Activated naive CD8-positive, alpha-beta T cell (primary cell): ENCODE measurements around the gene ACTC1.
A peak's percentile ranks its signal among the peaks of the same experiment; 100 is the strongest.

Source experiments
- H3K27ac Mint-ChIP-seq: one replicate; pipeline ENCODE4 v1.8.0; 2021; ENCODE audit warnings: mixed read lengths
- H3K27me3 Mint-ChIP-seq: one replicate; pipeline ENCODE4 v1.8.0; 2021; ENCODE audit warnings: mixed read lengths
- H3K36me3 Mint-ChIP-seq: one replicate; pipeline ENCODE4 v1.8.0; 2021; ENCODE audit warnings: mixed read lengths
- H3K4me1 Mint-ChIP-seq: one replicate; pipeline ENCODE4 v1.8.0; 2021; ENCODE audit warnings: low read depth, mixed read lengths
- H3K4me3 Mint-ChIP-seq: one replicate; pipeline ENCODE4 v1.8.0; 2021; ENCODE audit warnings: mild to moderate bottlenecking, mixed read lengths
- H3K9me3 Mint-ChIP-seq: one replicate; pipeline ENCODE4 v1.8.0; 2021; ENCODE audit warnings: low read depth, mixed read lengths

Gene ACTC1

DNA sequence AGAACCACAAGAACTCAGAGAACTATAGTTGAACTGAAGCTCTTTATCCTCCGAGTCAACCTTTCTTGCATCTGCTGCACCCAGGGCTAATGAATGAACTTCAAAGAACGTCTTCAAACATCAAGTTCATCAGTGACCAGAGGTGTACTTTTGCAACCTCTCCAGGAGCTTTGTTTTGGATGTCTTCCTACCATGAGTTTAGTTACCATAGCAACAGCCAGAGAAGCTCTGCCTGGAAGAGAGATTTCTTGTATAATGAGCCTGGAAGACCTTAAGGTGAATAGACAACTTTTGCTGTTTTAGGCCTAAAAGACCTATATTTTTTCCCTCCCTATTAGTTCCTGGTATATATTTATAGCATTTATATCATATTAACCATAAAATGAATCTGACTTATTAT lies 9.1 kb downstream of the ACTC1 start:
- Mint-ChIP-seq H3K4me3 (no peak overlapping the region), H3K4me1 (no peaks in the 10 kb centered on the region), H3K27me3 (peaks cover 20% of the 10 kb centered on the region), H3K9me3 (no peaks in the 10 kb centered on the region), H3K27ac (no peak overlapping the region), H3K36me3 (no peaks in the 10 kb centered on the region)

DNA sequence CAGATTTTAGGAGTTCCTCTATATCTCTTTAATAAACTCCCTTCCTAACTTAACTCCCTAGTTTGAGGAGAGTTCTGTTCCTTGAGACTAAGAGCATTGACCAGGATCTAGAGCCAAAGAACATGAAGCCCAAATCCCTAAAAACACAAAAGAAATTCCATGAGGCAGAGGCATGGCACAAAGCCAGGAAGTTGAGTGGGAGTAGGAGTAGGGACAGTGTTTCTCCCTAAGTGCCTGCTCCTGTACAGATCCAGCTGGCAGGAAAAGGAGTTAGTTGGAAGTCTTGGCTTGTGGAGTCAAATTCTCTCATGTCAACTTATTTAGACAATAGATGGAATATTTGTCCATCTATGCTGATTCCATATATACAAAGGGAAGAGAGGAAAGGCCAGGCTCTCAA lies 11.4 kb downstream of the ACTC1 start:
- H3K36me3 Mint-ChIP-seq = no peaks in the 10 kb centered on the region
- no peak overlapping the region for H3K27ac Mint-ChIP-seq

DNA sequence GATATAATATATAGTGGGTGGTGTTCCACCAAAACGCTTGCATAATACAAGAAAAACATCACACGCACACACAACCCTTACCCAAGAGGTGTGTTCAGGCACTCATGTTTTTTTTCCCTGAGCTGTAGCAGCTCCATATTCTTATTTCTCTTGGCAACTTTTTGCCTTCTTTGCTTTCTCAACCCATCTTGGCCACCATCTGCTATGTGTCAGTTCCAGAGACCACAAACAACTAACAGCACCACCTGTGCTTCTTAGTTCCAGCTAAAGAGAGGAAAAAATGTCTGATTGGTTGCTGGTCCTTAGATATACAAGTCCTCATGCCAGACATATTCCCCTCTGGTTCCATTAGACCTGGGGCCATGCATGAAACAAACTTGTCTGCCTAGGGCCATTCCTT lies 11.9 kb downstream of the ACTC1 start:
- Mint-ChIP-seq H3K9me3 (peaks cover 10% of the 10 kb centered on the region), H3K36me3 (no peaks in the 10 kb centered on the region), H3K27ac (no peak overlapping the region), H3K27me3 (peaks cover 18% of the 10 kb centered on the region), H3K4me1 (no peaks in the 10 kb centered on the region), H3K4me3 (no peak overlapping the region)

More for the DNA sequence above, 11.4 kb downstream of the ACTC1 start:
- H3K9me3 Mint-ChIP-seq = peaks cover 10% of the 10 kb centered on the region
- H3K4me1 Mint-ChIP-seq = no peaks in the 10 kb centered on the region
- no peak overlapping the region for H3K4me3 Mint-ChIP-seq
- H3K27me3 Mint-ChIP-seq = peaks cover 18% of the 10 kb centered on the region

DNA sequence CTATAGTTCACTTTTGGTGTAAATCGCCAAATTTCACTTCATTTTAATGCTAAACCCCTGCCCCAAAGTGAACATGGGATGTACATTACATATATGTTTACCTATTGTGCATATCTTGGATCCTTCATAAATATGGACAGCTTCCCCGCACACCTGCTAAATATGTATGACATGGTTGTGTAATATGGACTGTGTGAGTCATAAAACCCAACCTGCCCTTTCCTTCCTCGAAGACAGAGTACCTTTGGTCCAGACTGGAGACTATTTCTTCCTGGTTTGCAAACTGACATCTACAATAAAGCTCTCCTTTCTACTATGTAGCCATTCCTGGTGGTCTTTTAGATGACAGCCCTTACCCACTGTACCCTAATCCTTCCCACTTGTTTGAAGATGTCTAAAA lies 12.4 kb downstream of the ACTC1 start:
- H3K36me3 Mint-ChIP-seq = no peaks in the 10 kb centered on the region

DNA sequence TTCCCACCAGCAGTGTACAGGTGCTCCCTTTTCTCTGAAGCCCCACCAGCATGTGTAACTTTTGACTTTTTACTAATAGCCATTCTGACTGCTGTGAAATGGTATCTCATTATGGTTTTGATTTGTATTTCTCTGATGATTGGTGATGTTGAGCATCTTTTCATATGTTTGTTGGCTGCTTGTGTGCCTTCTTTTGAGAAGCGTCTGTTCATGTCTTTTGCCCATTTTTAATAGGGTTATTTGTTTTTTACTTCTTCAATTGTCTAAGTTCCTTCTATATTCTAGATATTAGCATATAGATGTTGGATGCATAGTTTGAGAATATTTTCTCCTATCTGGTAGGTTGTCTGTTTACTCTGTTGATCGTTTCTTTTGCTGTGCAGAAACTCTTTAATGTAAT lies 14.6 kb downstream of the ACTC1 start:
- Mint-ChIP-seq H3K4me1 (no peaks in the 10 kb centered on the region), H3K27ac (no peak overlapping the region), H3K9me3 (peaks cover 10% of the 10 kb centered on the region), H3K4me3 (no peak overlapping the region), H3K27me3 (peaks cover 20% of the 10 kb centered on the region), H3K36me3 (no peaks in the 10 kb centered on the region)

More for the DNA sequence above, 12.4 kb downstream of the ACTC1 start:
- Mint-ChIP-seq H3K27me3 (peaks cover 18% of the 10 kb centered on the region), H3K4me3 (no peak overlapping the region), H3K9me3 (peaks cover 10% of the 10 kb centered on the region), H3K4me1 (no peaks in the 10 kb centered on the region), H3K27ac (no peak overlapping the region)

DNA sequence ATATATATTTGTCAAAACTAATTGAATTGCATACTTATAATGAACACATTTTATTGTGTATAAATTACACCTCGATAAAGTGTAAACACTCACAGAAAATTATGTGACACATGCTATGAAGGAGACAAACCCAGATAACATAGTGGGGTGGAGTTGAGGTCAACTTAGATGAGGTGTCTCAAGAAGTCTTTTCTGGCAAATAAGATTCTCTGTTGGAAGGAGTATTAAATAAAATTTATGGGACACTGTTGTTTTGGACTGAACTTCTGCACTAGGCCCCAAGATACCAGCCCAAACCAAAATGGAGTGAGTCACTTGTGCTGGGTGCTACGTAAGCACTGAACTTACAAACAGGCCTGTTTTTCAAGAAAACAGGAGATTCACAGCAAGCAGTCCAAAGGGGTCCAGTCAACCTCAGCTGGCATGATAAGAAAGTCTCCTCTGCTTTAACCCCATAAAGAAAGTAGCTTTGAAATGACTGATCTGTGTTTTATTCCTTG lies 18.7 kb downstream of the ACTC1 start:
- H3K27ac Mint-ChIP-seq = no peak overlapping the region
- peaks cover 10% of the 10 kb centered on the region for H3K27me3 Mint-ChIP-seq
- H3K36me3 Mint-ChIP-seq = no peaks in the 10 kb centered on the region
- H3K9me3 Mint-ChIP-seq = peaks cover 10% of the 10 kb centered on the region
- H3K4me1 Mint-ChIP-seq = no peaks in the 10 kb centered on the region
- no peak overlapping the region for H3K4me3 Mint-ChIP-seq

DNA sequence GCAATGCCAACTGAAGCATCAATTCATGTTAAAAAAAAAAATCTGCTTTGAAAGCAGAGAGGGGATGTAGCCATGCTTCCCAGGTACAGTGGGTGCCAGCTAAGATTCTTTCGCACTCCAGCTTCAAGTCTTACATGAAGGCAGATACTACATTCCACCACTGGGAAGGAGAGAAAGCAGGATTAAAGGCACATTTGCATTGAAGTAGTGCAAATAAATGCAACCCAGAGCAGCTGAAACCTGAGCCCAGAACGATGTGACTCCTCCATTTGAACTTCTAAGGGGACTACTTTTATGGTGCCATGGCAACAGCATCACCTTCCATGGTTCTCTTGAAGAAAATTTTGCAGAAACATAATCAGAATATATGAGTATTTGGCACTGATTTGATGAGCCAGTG lies 21.4 kb downstream of the ACTC1 start:
- Mint-ChIP-seq H3K4me3 (no peak overlapping the region), H3K4me1 (no peaks in the 10 kb centered on the region), H3K9me3 (no peaks in the 10 kb centered on the region), H3K36me3 (no peaks in the 10 kb centered on the region), H3K27ac (no peak overlapping the region), H3K27me3 (peaks cover 11% of the 10 kb centered on the region)

DNA sequence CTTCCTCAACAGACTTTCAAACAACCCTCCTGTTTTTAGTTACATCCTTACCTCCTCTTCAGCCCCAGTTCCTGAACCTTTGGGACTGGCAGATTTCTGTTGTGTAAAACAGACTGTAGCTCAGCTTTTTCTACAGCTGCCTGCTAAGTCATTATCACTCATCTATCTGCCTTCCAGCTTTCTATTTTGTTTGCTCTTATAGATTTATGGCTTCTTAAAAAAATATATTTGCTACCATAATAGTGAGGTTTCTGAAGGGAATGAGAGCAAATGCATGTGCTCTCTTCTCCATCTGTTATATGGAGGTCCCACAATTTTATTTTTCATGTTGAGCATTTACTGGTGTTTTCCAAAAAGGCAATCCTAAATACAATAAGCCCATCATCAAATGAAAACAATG lies 22.3 kb downstream of the ACTC1 start:
- no peaks in the 10 kb centered on the region for H3K4me1 Mint-ChIP-seq
- no peaks in the 10 kb centered on the region for H3K36me3 Mint-ChIP-seq
- no peak overlapping the region for H3K4me3 Mint-ChIP-seq
- peaks cover 11% of the 10 kb centered on the region for H3K27me3 Mint-ChIP-seq
- H3K27ac Mint-ChIP-seq = no peak overlapping the region
- H3K9me3 Mint-ChIP-seq = no peaks in the 10 kb centered on the region

DNA sequence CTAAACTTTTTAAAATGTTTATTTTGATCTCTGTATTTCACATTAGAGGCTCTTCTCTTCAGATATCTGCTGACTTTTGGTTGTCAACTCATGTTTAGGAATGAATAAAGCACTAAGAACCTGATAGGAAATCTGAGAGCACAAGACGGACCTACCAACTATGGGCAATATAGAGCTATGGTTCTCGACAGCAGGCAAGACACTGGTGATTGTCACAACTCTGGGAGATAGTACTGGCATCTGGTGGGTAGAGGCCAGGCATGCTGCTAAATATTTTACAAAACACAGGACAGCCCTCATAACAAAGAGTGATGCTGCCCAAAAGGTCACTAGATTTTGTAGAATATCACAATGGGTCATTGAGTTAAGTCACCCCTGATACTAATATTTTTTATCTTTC lies 23.0 kb downstream of the ACTC1 start:
- Mint-ChIP-seq H3K4me3 (no peak overlapping the region), H3K9me3 (no peaks in the 10 kb centered on the region), H3K4me1 (no peaks in the 10 kb centered on the region), H3K27me3 (peaks cover 11% of the 10 kb centered on the region), H3K36me3 (no peaks in the 10 kb centered on the region), H3K27ac (no peak overlapping the region)

DNA sequence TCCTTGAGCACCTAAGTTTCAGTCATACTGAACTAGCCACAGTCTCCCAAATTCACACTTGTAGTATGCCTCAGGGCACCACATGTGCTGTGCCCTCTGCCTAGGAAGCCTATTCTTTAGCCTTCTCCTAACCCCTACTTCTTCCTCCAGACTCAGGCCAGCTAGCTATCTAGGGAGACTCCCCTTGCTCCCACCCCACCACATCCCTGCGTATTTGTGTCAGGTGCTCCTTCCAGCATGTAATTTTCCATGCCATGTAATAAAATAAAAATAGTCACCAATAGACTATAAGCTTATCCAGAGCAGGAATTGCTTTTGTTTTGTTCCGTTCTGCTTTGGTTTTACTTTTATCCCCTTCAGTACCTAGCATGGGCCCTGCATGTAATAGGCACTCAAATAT lies 25.6 kb downstream of the ACTC1 start:
- Mint-ChIP-seq H3K4me1 (no peaks in the 10 kb centered on the region), H3K36me3 (no peaks in the 10 kb centered on the region), H3K4me3 (no peak overlapping the region), H3K27ac (no peak overlapping the region), H3K27me3 (peaks cover 6% of the 10 kb centered on the region), H3K9me3 (no peaks in the 10 kb centered on the region)

DNA sequence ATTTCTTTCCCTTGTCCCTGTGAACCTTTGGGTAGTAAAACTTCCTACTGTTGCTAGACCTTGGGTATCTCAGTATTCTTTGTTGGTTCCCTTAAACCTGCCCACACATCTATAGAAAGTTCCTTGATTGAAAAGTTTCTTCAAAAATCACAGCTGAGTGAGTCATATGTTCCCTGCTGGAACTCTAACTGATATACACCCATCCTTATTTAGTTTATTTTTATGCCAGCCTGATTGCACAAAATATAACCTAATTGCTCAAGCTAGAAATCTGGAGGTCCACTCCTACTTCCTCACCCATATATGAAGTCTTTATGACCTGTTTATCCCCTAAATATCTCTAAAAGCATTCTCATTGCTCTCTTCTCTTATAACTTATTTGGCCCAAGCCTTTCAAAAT lies 26.8 kb downstream of the ACTC1 start:
- no peaks in the 10 kb centered on the region for H3K9me3 Mint-ChIP-seq
- H3K4me1 Mint-ChIP-seq = no peaks in the 10 kb centered on the region
- H3K4me3 Mint-ChIP-seq = no peak overlapping the region
- H3K27ac Mint-ChIP-seq = no peak overlapping the region
- no peaks in the 10 kb centered on the region for H3K36me3 Mint-ChIP-seq
- H3K27me3 Mint-ChIP-seq = peaks cover 7% of the 10 kb centered on the region

DNA sequence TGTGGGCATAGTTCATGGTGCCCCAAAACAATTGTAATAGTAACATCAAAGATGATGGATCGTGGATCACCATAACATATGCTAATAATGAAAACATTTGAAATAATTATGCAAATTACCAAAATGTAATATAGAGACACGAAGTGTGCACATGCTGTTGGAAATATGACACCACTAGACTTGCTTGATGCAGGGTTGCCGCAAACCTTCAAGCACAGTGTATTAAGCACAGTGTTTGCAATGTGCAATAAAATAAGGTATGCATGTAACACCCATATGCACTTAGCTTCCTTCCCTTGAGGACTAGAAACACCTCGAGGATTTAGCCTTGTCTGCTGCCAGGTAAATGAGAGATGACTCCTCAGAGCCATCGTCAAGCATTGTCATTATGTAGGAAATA lies 29.6 kb downstream of the ACTC1 start:
- no peaks in the 10 kb centered on the region for H3K36me3 Mint-ChIP-seq
- no peaks in the 10 kb centered on the region for H3K4me1 Mint-ChIP-seq
- no peak overlapping the region for H3K4me3 Mint-ChIP-seq
- no peak overlapping the region for H3K27ac Mint-ChIP-seq
- peaks cover 5% of the 10 kb centered on the region for H3K27me3 Mint-ChIP-seq
- no peaks in the 10 kb centered on the region for H3K9me3 Mint-ChIP-seq

DNA sequence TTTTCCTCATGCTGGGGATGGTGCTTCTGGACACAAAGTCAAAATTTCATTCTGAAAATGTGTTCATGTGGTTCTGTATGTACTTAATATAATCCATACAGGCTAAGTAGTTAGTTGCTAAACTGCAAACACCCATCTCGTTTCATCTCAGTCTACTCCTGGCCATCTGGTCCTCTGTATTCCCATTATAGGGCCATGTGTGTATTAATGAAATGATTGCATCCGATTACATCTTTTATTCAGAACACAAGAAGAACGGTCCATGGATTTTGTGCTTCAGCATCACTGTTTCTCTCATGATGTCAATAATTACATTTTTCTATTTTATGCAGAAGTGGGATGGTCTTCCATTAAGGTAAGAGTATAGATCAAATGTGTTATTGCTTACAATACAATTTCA lies 34.4 kb downstream of the ACTC1 start:
- Mint-ChIP-seq H3K4me3 (no peak overlapping the region), H3K27me3 (peaks cover 14% of the 10 kb centered on the region), H3K36me3 (no peaks in the 10 kb centered on the region), H3K9me3 (no peaks in the 10 kb centered on the region), H3K27ac (no peak overlapping the region), H3K4me1 (no peaks in the 10 kb centered on the region)

DNA sequence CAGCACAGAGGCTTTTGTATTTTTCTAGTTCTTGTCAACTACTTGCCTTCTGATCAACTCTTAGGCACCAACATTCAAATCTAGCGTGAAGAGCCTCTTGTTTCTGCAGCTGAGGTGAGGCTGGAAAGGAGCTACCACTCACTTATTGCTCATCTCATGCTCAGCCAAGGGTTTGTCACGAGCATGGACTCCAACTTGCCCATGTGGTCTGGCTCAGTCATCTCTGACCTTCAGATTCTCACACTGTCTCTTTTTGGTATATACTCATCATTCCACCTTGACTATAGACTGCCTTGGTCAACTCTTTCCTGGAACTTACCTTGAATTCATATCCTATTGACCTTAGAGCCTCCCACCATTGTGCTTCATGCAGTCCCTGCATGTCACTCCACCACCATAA lies 35.4 kb downstream of the ACTC1 start:
- H3K36me3 Mint-ChIP-seq = no peaks in the 10 kb centered on the region
- no peak overlapping the region for H3K4me3 Mint-ChIP-seq
- H3K9me3 Mint-ChIP-seq = no peaks in the 10 kb centered on the region
- peaks cover 21% of the 10 kb centered on the region for H3K27me3 Mint-ChIP-seq
- H3K4me1 Mint-ChIP-seq = peaks cover 2% of the 10 kb centered on the region
- no peak overlapping the region for H3K27ac Mint-ChIP-seq

DNA sequence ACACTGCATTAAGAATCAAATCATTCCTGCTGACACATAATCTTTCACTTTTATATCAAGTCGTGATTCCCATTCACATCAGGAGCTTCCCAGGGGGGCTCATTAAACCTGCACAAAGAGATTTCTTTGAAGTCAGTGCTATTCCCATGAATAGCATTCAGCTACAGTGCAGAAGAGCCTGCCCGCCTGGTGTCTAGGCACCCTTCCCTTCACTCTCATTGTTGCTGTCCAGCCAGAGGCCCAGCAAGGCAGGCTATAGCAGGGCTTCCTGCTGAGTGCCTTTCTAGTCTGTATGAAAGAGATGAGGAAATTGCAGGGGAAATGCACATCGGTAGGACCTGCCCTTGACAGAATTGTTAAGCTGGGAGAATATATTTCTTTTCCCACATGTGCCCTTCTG lies 36.0 kb downstream of the ACTC1 start:
- Mint-ChIP-seq H3K27me3 (peaks cover 21% of the 10 kb centered on the region), H3K9me3 (no peaks in the 10 kb centered on the region), H3K36me3 (no peaks in the 10 kb centered on the region), H3K27ac (no peak overlapping the region), H3K4me3 (no peak overlapping the region), H3K4me1 (peaks cover 2% of the 10 kb centered on the region)

DNA sequence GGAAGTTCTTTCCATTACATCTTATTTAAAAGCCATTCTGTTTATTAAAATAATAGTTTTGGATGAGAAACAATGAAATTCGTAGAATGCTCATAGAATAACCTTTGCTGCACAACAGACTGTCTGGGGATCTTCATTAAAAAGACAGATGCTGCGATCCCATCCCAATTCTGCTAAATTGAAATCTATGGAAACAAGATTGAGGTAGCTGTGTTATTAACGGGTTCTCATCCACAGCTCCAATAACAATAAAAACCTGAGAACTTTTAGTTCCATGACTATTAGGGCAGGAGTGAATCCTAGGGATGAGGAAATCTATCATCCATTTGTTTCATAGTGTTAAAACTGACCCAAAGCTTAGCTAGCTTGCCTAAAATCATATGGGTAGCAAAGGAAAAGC lies 38.1 kb downstream of the ACTC1 start:
- Mint-ChIP-seq H3K4me1 (peaks cover 5% of the 10 kb centered on the region), H3K27ac (no peak overlapping the region), H3K9me3 (no peaks in the 10 kb centered on the region), H3K4me3 (no peak overlapping the region), H3K27me3 (peaks cover 33% of the 10 kb centered on the region), H3K36me3 (no peaks in the 10 kb centered on the region)

DNA sequence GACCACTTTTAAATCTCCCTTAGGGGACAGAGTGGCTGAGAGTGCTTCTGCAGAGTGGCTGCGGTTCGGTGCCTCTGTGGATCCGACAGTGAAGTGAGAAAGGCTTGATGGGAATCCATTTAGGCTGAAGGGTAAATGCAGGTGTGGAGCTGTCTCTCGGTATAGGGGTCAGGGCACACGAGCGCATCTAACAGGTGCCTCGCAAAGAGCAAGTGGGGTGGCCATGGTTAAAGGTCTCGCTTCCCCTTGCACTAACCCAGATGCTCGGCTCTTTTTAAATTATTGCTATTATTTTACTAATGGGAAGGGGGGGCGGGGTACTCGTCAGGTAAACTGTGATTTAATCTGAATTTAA lies 40.0 kb downstream of the ACTC1 start:
- Mint-ChIP-seq H3K27me3 (peaks cover 40% of the 10 kb centered on the region), H3K4me3 (peak overlapping the region; percentile 58), H3K27ac (no peak overlapping the region), H3K9me3 (no peaks in the 10 kb centered on the region), H3K36me3 (no peaks in the 10 kb centered on the region), H3K4me1 (peaks cover 5% of the 10 kb centered on the region)
